Stimulated activated CD8-positive, alpha-beta memory T cell treated with anti-CD3 and anti-CD28 coated beads, Interleukin-12 subunit alpha, Interleukin-12 subunit beta, amount 100 ng/mL, for 24 hours (primary cell): ENCODE data around the gene OR2V2.
"Not testable (repeated sequence)": the region's sequence is repeated elsewhere in the genome, so short reads cannot be mapped to it uniquely, and the experiment has no call there.

ENCODE experiments used
- DNase-seq: peaks from one replicate; pipeline ENCODE4 v3.0.0-alpha.2; 2020; ENCODE audit errors: extremely low read depth

Gene OR2V2, protein sequence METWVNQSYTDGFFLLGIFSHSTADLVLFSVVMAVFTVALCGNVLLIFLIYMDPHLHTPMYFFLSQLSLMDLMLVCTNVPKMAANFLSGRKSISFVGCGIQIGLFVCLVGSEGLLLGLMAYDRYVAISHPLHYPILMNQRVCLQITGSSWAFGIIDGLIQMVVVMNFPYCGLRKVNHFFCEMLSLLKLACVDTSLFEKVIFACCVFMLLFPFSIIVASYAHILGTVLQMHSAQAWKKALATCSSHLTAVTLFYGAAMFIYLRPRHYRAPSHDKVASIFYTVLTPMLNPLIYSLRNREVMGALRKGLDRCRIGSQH

DNA sequence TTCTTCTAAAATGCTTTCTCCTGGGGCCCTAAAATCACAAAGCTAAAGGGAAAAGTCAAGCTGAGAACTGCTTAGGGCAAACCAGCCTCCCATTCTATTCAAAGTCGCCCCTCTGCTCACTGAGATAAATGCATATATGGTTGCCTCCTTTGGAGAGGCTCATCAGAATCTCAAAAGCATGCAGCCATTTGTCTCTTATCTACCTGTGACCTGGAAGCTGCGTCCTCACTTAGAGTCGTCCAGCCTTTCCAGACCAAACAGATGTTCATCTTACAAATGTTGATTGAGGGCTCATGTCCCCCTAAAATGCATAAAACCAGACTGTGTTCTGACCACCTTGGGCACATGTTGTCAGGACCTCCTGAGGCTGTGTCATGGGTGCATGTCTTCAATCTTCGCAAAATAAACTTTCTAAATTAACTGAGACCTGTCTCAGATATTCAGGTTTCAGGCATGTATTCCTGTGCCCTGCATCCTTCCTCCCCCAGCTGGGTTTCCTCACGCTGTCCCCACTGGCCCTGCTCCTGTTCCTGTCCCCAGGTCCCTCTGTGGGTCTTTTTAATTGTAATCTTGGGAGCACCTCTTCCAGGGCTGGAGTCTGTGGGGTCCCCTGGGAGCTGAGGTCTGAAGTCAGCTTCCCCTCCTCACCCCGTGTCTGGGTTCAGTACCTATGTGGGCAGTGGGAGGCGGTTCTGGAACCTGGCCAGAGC, at the start of gene OR2V2:
OR2V2 (plus strand) TSS at position 660 of the 710 bp plus-strand sequence. CDS start 7,357 bp downstream, outside the sequence.
- not testable (repeated sequence) for DNase-seq

DNA sequence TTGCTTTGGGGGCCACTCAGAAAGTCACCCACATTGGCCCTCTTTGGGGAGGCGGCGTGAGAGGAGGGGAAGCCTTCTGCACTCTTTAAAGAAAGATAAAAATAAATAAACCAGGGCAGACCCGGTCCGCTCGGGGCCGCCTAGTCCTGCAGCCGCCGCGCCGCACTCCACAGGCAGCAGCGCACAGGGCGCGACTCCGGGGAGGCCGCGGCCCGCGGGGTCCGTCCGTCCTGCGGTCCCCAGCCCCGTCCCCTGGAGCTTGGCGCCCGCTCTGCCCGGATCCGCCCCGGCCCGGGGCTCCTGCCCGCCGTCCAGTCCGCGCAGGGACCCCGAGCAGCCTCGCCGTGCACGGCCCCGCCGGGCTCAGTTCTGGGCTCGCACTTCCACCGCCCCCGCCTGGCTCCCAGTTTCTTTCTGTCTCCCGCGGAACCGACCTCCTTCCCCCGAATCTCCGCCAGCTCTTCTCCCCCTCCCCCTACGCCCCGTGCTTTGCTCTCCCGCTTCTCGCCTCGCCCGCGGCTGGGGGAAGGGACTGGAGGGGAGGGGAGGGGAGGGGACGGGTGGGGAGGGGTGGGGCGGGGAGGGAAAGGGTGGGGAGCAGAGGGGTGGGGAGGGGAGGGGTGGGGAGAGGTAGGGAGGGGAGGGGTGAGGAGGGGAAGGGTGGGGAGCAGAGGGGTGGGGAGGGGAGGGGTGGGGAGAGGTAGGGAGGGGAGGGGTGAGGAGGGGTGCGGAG, 49.5 kb upstream of the OR2V2 start:
- not testable (repeated sequence) for DNase-seq

DNA sequence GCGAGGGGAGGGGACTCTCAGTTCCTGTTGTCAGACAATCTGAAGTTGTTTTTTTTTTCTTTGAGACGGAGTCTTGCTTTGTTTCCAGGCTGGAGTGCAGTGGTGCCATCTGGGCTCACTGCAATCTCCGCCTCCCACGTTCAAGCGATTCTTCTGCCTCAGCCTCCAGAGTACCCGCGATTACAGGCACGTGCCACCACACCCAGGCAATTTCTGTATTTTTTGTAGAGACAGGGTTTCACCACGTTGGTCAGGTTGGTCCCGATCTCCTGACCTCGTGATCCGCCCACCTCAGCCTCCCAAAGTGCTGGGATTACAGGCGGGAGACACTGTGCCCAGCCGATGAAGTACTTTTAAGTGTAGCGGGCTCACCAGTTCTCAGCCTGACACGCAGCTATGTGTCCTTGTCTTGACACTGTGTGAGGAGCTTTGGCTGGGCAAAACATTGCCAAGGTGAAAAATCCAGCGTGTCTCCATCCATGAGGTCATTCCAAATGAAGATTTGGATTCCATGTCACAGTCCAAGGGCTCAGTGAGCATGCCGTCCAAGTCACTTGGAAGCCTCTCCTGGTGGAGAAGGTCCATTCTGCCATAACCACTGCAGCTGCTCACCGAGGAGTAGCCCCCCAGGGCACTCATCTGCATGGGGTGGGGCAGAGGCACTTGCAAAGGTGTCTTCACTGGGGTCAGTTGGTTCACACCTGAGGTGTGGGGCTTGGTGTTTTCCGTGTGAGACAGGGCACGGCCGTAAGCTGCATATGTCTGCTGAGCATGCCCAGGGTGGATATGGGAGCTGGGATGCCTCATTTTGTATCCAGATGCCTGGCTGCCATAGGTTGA, 48.4 kb upstream of the OR2V2 start:
- DNase-seq: no peak

DNA sequence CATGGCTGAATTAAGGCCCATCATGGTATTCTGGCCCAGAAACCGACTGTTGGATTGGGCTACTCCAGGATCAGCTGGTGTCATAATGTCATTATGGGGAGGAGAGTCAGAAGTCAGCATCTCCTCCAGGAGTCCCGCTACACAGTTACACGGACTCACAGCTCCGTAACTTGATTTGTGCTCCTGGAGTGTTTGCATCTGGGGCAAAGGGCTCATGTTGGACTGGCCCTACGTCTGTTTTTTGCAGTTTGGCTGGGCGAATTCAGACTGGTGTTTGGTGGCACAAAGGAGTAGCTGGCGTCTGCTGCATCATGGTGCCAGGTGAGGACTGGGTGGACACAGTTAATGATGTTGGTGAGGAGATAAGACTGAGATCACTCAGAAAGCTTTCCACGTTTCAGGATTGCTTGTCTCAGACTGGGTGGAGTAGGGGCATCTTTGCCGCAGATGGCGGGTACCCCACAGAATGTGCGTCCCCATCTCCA, 47.7 kb upstream of the OR2V2 start:
- no peak for DNase-seq

DNA sequence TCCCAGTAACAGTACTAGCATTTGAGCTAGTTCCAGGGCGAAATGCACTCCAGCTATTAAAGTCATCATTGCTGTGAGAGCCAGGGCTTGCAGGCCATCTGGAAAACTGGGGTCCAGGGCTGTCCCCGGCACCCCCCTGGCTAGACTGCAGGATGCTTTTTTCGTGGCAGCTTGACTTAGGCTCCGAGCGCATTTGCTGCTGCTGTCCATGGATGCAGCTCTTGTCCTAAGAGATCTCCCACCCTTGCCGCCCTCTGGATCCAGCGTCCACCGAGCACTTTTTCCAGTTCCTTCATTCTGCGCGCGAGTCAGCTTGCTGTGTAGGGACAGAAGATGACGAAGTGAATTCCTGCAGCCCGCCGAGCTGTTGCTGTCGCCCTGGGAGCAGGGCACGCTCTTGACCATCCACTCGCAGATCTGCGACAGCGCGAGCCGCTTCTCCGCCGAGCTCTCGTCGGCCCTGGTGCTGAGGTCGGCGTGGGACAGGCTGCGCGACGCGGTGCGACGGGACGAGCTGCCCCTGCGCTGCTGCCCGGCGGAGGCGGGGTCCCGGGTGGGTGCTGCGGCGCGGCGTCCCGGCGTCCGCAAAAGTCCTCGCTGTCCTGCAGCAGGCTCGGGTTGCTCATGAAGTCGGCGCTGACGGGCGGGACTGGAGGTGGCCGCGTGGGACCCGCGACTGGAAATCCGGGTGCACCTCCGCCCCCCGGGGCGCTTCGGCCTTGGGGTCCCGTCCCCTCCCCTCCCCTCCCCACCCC, 47.1 kb upstream of the OR2V2 start:
- no peak for DNase-seq

DNA sequence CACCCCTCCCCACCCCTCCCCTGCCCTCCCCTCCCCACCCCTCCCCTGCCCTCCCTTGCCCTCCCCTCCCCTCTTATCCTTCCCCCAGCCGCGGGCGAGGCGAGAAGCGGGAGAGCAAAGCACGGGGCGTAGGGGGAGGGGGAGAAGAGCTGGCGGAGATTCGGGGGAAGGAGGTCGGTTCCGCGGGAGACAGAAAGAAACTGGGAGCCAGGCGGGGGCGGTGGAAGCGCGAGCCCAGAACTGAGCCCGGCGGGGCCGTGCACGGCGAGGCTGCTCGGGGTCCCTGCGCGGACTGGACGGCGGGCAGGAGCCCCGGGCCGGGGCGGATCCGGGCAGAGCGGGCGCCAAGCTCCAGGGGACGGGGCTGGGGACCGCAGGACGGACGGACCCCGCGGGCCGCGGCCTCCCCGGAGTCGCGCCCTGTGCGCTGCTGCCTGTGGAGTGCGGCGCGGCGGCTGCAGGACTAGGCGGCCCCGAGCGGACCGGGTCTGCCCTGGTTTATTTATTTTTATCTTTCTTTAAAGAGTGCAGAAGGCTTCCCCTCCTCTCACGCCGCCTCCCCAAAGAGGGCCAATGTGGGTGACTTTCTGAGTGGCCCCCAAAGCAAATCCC, 46.2 kb upstream of the OR2V2 start:
- DNase-seq: not testable (repeated sequence)

DNA sequence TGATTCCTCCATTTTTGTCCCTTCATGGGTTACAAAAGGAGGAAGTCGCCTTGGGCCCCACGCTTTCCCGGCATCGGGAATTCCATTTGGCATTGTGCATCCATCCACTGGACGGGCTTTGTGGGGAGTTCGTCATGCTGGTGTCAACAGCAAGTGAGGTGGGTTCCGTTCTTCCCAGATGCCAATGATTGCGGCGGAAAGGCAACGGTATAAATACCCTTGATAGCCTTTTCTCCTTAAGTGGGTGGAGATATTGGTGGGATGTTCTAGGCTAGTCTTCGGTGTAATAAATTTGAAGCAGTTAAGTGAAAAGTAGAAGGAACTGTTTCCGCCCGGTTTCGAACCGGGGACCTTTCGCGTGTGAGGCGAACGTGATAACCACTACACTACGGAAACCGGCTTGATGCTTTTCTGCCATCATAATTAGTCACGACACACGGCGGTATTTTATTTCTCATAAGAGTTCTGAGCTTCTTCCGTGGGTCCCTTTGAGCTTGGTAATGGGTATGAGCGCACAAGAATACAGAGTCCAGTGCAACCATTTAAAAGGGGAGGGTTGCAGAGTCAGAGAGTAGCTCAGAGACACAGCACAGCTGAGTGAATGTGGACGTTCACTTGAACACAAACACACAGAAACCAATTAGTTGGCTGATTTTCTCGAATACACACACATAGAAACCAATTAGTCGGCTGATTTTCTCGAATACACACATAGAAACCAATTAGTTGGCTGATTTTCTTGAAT, 45.3 kb upstream of the OR2V2 start:
- DNase-seq: not testable (repeated sequence)

DNA sequence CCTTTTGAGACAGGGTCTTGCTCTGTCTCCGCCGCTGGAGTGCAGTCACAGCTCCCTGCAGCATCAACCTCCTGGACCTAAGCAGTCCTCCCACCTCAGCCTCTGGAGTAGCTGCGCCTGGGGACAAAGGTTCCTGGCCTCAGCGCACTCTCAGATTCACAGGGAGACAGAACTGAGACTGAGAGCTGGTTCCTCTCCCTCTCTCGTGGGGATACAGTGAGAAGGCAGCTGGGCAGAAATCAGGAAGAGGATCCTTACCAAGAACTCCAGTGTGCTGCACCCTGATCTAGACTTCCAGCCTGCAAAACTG, 43.2 kb upstream of the OR2V2 start:
- DNase-seq: not testable (repeated sequence)

DNA sequence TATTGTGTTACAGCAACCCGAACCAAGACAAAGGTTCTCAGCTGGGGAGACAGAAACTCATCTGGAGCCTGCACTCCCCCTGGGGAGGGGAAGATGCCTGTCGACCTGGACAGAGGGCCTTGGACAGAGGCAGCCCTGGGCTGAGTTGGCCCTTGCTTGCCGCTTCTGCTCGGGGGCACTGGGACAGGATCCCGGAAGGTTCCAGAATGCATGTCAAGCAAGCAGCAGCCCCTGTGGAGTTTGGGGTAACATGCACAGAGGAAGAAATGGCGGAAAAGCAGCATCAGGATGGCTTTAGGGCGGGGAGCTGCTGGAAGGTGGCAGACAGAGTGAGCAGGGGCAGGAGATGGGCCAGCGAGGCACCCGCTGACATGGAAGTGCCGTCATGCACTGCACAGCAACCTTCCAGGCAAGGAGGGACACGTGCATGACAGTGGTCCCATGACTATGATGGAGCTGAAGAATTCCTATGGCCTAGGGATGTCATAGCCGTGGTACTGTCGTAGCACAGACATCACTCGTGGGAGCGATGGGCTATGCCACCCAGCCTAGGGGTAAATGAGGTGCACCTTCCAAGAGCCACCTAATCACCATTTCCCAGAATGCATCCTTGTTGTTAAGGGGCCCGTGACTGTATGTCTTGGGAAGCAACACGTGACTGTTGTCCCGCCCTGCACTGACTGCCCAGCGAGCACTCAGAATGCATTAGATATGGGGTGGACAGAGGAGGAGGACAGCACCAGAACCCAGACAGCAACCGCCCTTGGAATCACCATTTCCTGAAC, 42.6 kb upstream of the OR2V2 start:
- not testable (repeated sequence) for DNase-seq

DNA sequence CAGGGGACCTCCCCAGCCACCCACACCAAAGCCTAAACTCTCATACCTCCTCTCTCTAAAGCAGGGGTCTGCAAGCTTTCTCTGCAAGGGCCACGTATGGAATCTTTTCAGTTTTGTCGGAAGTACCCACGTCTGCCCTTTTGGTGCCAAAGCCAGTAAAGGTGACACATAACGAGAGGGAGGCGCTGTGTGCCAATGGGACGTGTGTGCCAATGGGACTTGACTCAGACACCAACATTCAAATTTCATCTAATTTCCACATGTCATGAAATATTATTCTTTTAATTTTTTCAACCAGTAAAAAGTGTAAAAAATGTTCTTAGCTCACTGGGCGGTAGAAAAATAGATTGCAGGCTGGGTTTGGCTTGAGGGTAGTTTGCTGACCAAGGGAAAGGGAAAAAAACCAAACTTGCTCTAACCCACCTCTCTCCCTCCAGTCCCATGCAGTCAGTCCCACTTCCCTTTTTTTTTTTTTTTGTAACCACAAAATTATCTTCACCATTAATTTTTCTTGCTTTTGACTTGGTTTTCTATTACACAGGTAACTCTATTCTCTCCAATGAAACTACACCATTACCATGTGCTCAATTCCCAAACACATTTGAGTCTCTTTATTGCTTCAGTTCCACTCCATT, 41.9 kb upstream of the OR2V2 start:
- DNase-seq: no peak

DNA sequence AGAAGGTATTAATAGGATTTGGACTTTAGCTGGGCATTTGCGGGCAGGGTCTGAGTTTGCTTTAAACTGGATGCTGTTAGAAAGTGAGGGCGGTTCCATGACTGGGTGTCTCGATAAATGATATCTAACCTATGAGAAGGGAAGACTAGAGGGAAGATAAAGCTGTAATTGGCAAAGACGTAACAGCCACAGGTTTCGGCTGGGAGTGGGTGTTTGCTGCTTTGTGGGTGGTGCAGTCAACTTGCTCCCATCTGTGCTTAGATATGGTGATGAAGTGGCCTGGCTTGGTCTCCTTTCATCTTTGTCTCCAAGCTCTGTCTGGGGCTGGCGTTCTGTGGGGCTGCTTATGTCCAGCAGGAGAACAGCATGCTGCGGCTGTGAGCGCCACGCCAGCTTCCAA, 39.7 kb upstream of the OR2V2 start:
- DNase-seq: no peak

DNA sequence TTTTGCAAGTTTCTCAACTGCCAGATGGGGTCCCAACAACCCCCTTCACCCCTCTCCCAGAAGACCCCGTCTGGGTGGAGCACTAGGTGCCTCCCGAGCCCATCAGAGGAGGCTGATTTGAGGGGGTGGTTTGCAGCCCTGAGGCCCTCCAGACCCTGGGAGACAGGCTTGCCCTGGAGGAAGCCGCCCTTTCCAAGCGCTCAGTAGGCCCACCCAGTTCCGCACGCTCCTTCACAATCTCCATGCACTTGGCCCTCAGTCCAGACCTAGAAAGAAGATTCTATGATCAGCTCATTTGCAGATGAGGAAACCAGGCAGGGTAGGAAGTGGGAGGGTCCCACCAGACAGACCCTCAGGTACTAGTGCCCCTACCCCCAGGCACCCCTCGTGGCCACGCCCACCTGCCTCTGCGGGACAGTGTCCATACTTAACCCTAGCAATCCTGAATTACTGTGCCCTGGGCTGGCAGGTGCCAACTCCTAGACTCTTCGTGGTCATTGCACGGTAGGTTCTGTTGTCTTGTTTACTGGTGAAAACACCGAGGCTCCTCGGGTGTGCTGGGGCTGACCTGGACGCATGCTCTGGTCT, 38.7 kb upstream of the OR2V2 start:
- no peak for DNase-seq

DNA sequence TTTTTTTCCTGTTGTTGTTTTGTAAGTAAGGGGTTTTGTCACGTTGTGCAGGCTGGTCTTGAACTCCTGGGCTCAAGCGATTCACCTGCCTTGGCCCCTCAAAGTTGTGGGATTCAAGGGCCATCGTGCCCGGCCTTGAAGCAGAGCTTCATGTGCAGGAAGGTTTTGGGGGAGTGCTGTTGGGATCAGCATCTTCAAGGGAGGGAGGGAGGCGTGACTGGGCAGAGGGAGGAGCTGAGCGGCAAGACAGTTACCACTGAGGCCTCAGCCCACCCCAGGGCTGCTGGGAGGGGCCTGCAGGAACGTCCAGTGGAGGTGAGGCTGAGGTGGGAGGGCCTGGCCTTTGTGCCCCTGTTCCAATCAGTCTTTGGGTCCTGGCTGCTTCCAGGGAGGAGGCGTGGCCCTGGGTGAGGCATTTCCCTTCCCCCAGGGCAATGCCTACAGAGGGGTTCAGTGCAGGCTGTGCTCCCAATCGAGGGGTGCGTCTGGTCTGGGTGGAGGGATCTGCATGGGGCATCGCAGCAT, 37.8 kb upstream of the OR2V2 start:
- no peak for DNase-seq

DNA sequence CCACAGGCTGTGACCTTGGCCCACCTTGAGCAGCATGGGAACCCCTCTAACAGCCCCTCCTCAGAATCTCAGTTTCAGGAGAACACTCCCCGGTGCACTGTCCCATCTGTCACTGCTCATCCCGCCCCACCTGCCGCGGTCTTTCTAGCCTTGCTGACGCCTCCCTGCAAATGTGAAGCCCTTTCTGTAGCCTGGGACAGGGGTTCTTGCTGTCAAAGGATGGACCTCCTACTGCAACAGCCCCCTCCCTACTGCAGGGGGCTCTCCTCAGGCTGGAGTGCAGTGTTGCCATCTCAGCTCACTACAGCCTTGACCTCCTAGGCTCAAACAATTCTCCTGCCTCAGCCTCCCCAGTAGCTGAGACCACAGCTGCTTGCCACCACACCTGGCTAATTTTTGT, 36.4 kb upstream of the OR2V2 start:
- DNase-seq: no peak

DNA sequence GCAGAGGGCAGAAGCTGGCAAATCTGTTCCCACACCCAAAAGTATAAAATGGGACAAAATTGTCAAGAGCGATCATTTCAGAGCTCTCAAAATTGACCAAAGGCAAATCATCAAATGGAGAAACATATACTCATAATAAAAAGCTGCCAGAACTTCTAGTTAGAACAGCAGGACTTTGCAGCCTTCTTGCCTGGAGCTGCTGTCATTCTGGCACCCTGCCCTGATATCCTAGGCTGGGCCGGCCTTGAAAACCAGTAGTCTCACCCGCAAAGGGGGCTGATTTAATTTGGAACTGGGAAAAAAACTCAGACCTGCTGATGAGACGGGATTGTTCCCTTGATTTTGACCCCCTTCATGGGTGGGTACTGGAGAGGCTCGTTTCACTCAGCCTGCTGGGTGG, 34.9 kb upstream of the OR2V2 start:
- no peak for DNase-seq

DNA sequence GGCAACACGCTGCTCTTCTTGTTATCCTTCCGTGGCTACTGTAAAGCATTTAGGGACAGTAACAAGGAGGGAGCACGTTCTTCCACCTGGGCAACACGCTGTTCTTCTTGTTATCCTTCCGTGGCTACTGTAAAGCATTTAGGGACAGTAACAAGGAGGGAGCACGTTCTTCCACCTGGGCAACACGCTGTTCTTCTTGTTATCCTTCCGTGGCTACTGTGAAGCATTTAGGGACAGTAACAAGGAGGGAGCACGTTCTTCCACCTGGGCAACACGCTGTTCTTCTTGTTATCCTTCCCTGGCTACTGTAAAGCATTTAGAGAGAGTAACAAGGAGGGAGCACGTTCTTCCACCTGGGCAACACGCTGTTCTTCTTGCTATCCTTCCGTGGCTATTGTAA, 33.8 kb upstream of the OR2V2 start:
- DNase-seq: not testable (repeated sequence)

DNA sequence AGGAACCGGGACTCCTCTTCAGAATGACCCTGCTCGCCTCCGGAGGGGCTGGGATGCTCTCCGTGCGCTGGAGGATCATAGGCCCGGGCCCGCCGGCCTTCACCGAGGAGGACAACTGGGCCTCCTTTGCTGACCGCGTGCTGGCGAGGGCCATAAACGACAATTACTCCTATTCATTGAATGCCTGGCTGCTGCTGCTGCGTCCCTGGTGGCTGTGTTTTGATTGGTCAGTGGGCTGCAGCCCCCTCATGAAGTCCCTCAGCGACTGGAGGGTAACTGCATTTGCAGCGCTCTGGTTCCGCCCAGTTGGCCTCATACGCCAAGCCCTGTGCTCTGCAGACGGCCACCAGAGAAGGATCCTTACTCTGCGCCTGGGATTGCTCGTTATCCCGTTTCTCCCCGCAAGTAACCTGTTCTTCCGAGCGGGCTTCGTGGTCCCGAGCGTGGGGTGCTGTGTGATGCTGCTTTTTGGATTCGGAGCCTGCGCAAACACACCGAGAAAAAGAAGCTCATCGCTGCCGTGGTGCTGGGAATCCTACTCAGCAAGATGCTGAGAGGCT, 33.0 kb upstream of the OR2V2 start:
- DNase-seq: no peak
